Measurements from ENCODE around the gene BRK1. TPM values are rescaled to one million over a fixed set of nuclear protein-coding genes. Genes with fewer than 3 reads are reported as not detected.

Gene BRK1
- polyA plus RNA-seq, 2 of the 4 experiments (the other 2 are of a cell fraction), result 189 to 191 TPM

GRCh38 chr3:10074666-10075065 is 40.8 kb upstream of the BRK1 start:
- no peaks in the 10 kb centered on the region for H3K9me3 ChIP-seq
- H3K27ac ChIP-seq, result no peak overlapping the region
- H3K4me2 ChIP-seq, result no peak overlapping the region
- DNase-seq (ENCODE audit: low read depth in 1 of 2, low spot score in 1 of 2), result no peak
- FAIRE-seq, result no peak
- TF ChIP-seq REST (IDR thresholded peaks at IDR 0.05) (no peak), RNF2 (IDR thresholded peaks at IDR 0.05; ENCODE audit: borderline replicate concordance, low read depth) (no peak), NFE2L2 (conservative IDR thresholded peaks at IDR 0.05; ENCODE audit: low read length) (no peak), EHF (CRISPR knock-in tag; IDR thresholded peaks at IDR 0.05) (no peak), ZC3H11A (IDR thresholded peaks at IDR 0.05) (no peak), TFCP2L1 (CRISPR knock-in tag; IDR thresholded peaks at IDR 0.05) (no peak)
- ATAC-seq, result no peak
- no peak overlapping the region for H3K4me3 ChIP-seq
- ChIA-PET POLR2A (no interaction called here), CTCF (interaction anchor here (0.6 kb wide), 1 partner anchor 47 kb away, joined by 3 read pairs; no protein-coding TSS in a partner anchor)
- H3K4me1 ChIP-seq, result no peaks in the 10 kb centered on the region

- no peak overlapping the region for H3K4me2 ChIP-seq
- H3K27ac ChIP-seq, result no peak overlapping the region
- FAIRE-seq (no peak), DNase-seq (ENCODE audit: low read depth in 1 of 2, low spot score in 1 of 2) (no peak), ATAC-seq (no peak)
- ChIA-PET CTCF (interaction anchor here (0.7 kb wide), 1 partner anchor 74 kb away, joined by 3 read pairs; no protein-coding TSS in a partner anchor), POLR2A (no interaction called here)
- no peaks in the 10 kb centered on the region for H3K9me3 ChIP-seq
- no peak overlapping the region for H3K4me3 ChIP-seq
- WGBS (ENCODE audit: missing lambda C conversion rate), result 90% methylated on average over 4 of the region's 4 CpGs
- H3K4me1 ChIP-seq, result no peaks in the 10 kb centered on the region
- TF ChIP-seq SREBF2 (IDR thresholded peaks at IDR 0.05) (no peak), EHMT2 (IDR thresholded peaks at IDR 0.05; ENCODE audit: low read depth) (no peak), ATOH8 (CRISPR knock-in tag; IDR thresholded peaks at IDR 0.05; ENCODE audit: low read depth) (no peak), CTCF (IDR thresholded peaks at IDR 0.05) (no peak), MAZ (IDR thresholded peaks at IDR 0.05; ENCODE audit: borderline replicate concordance, low read depth, low read length) (no peak), HOXA7 (CRISPR knock-in tag; IDR thresholded peaks at IDR 0.05) (no peak), HMGXB4 (CRISPR knock-in tag; IDR thresholded peaks at IDR 0.05; ENCODE audit: borderline replicate concordance) (no peak), CEBPB (IDR thresholded peaks at IDR 0.05) (no peak), ZFP36 (IDR thresholded peaks at IDR 0.05; ENCODE audit: borderline replicate concordance, partially characterized antibody) (no peak), POLR2AphosphoS2 (conservative IDR thresholded peaks at IDR 0.05; ENCODE audit: low read length) (no peak), E2F6 (IDR thresholded peaks at IDR 0.05; ENCODE audit: borderline replicate concordance, low read depth) (no peak), EP300 (IDR thresholded peaks at IDR 0.05) (no peak), HEYL (CRISPR knock-in tag; IDR thresholded peaks at IDR 0.05) (no peak), HOXB13 (CRISPR knock-in tag; IDR thresholded peaks at IDR 0.05; ENCODE audit: low read depth) (no peak), RARB (CRISPR knock-in tag; IDR thresholded peaks at IDR 0.05) (no peak), HES2 (IDR thresholded peaks at IDR 0.05) (no peak), BCL3 (IDR thresholded peaks at IDR 0.05) (no peak)
Observed at GRCh38 chr3:10081871-10082270, 33.6 kb upstream of the BRK1 start.

All from A549 (cell line).